ENCODE data around the gene CES4A. TPM values are rescaled to one million over a fixed set of nuclear protein-coding genes. Genes with fewer than 3 reads are reported as not detected.

Gene CES4A
- total RNA-seq, 1 experiment from 2014 or later = 5.1 TPM

- no peaks in the 10 kb centered on the region for H3K27me3 Mint-ChIP-seq (ENCODE audit: insufficient read depth, unreplicated experiment)
- peak overlapping the region; percentile 81 for H3K27ac Mint-ChIP-seq (ENCODE audit: low read depth, unreplicated experiment)
- no TSS peak for BruUV-seq (replicated peaks)
Observed at GRCh38 chr16:67055712-67056487, 67.5 kb downstream of the CES4A start.

More at GRCh38 chr16:67055712-67056487, 67.5 kb downstream of the CES4A start:
- intact Hi-C loops (cut with micrococcal nuclease) = no loop called here
- no peaks in the 10 kb centered on the region for H3K9me3 Mint-ChIP-seq (ENCODE audit: unreplicated experiment)
- ChIA-PET POLR2A (interaction anchor here (0.7 to 4.5 kb wide), 8 partner anchors 12 to 316 kb away, joined by 3 to 37 read pairs (median 4); partner anchors contain the start of genes CBFB, FBXL8, MATCAP1 and TRADD), CTCF (interaction anchor here (0.5 to 1.9 kb wide), 4 partner anchors 14 to 698 kb away, joined by 3 to 7 read pairs (median 4); no protein-coding TSS in a partner anchor)
- H3K36me3 Mint-ChIP-seq (ENCODE audit: insufficient read depth, unreplicated experiment) = peaks cover 35% of the 10 kb centered on the region
- H3K4me3 Mint-ChIP-seq (ENCODE audit: unreplicated experiment) = peak overlapping the region; percentile 11
- no peak for TF ChIP-seq CTCF (IDR thresholded peaks at IDR 0.05; ENCODE audit: unreplicated experiment)
- peaks cover 11% of the 10 kb centered on the region for H3K4me1 Mint-ChIP-seq (ENCODE audit: insufficient read depth, unreplicated experiment)
- DNase-seq (ENCODE audit: unreplicated experiment) = peak; percentile 81

Other genes starting within 250 kb of the CES4A start
- gene DYNC1LI2, start 237.0 kb upstream of the CES4A start, total RNA-seq (2022) = 97.7 and 106 TPM in 2 replicates
- 0.26 and 0.69 TPM in 2 replicates for gene TERB1, start 187.0 kb upstream of the CES4A start, total RNA-seq (2022)
- gene NAE1, start 157.6 kb upstream of the CES4A start, total RNA-seq (2022) = 65.5 and 65.7 TPM in 2 replicates
- not detected in 2 replicates for gene CA7, start 144.2 kb upstream of the CES4A start, total RNA-seq (2022)
- 21.5 and 22.8 TPM in 2 replicates for gene PDP2, start 108.1 kb upstream of the CES4A start, total RNA-seq (2022)
- 0.25 TPM in 1 of 2 replicates, not detected in the other for gene CDH16, start 69.7 kb upstream of the CES4A start, total RNA-seq (2022)
- gene RRAD, start 63.1 kb upstream of the CES4A start, total RNA-seq (2022) = 0.29 TPM in 1 of 2 replicates, not detected in the other
- gene CIAO2B, start 54.2 kb upstream of the CES4A start, total RNA-seq (2022) = 133 and 159 TPM in 2 replicates
- 65.7 and 68.7 TPM in 2 replicates for gene CES2, start 53.1 kb upstream of the CES4A start, total RNA-seq (2022)
- 0.52 and 0.65 TPM in 2 replicates for gene CES3, start 27.3 kb upstream of the CES4A start, total RNA-seq (2022)
- gene CBFB, start 40.6 kb downstream of the CES4A start, total RNA-seq (2022) = 87.1 and 105 TPM in 2 replicates
- 13.8 and 14.5 TPM in 2 replicates for gene PHAF1, start 121.4 kb downstream of the CES4A start, total RNA-seq (2022)
- 0.84 and 1.9 TPM in 2 replicates for gene B3GNT9, start 162.4 kb downstream of the CES4A start, total RNA-seq (2022)
- 12.9 and 13.3 TPM in 2 replicates for gene TRADD, start 171.3 kb downstream of the CES4A start, total RNA-seq (2022)
- 15.9 and 17.2 TPM in 2 replicates for gene FBXL8, start 171.4 kb downstream of the CES4A start, total RNA-seq (2022)
- 34.3 and 34.8 TPM in 2 replicates for gene HSF4, start 176.2 kb downstream of the CES4A start, total RNA-seq (2022)
- 49.8 and 65.7 TPM in 2 replicates for gene NOL3, start 181.9 kb downstream of the CES4A start, total RNA-seq (2022)
- gene MATCAP1, start 195.4 kb downstream of the CES4A start, total RNA-seq (2022) = 18.1 and 18.7 TPM in 2 replicates
- not detected in 2 replicates for gene EXOC3L1, start 201.5 kb downstream of the CES4A start, total RNA-seq (2022)
- 81.0 and 85.5 TPM in 2 replicates for gene E2F4, start 203.6 kb downstream of the CES4A start, total RNA-seq (2022)
- gene ELMO3, start 210.5 kb downstream of the CES4A start, total RNA-seq (2022) = 9.6 and 12.0 TPM in 2 replicates
- 44.4 and 55.5 TPM in 2 replicates for gene TMEM208, start 238.5 kb downstream of the CES4A start, total RNA-seq (2022)